Left lung (tissue), 14 donors: ENCODE measurements around the gene COA5. TPM values are rescaled to one million over a fixed set of nuclear protein-coding genes. Genes with fewer than 3 reads are reported as not detected.
A peak's percentile ranks its signal among the peaks of the same experiment; 100 is the strongest.

Source experiments
- ATAC-seq: fragments of 200-7000 bp; cut with Tn5 transposase; one replicate; pipeline ENCODE4 v1.9.1; 2020; ENCODE audit warnings: moderate library complexity
- DNase-seq, 4 donors: peaks; one replicate each; pipeline ENCODE4 v3.0.0-alpha.2; 2013 to 2020
- H3K27ac ChIP-seq, 2 donors: fragments of 200-600 bp; sonication (generic) in 1 of 2; one replicate each; pipeline versions ENCODE4 v1.5.0 to v1.8.0; 2020 to 2021
- H3K27me3 ChIP-seq, 2 donors: fragments of 200-600 bp; sonication (generic) in 1 of 2; one replicate each; pipeline versions ENCODE4 v1.5.0 to v1.8.0; 2020 to 2021
- H3K36me3 ChIP-seq, 2 donors: fragments of 200-600 bp; sonication (generic) in 1 of 2; one replicate each; pipeline versions ENCODE4 v1.5.0 to v1.8.0; 2020 to 2021
- H3K4me1 ChIP-seq, 2 donors: fragments of 200-600 bp; one replicate each; pipeline ENCODE4 v1.8.0; 2021
- H3K4me3 ChIP-seq, 2 donors: fragments of 200-600 bp; sonication (generic) in 1 of 2; one replicate each; pipeline versions ENCODE4 v1.5.0 to v1.8.0; 2020 to 2021; ENCODE audit warnings: mild to moderate bottlenecking in 1 of 2
- H3K9me3 ChIP-seq, 2 donors: fragments of 200-600 bp; sonication (generic) in 1 of 2; one replicate each; pipeline versions ENCODE4 v1.5.0 to v1.8.0; 2020 to 2021
- CTCF ChIP-seq, 2 donors: fragments of 200-600 bp; sonication (generic) in 1 of 2; IDR thresholded peaks; one replicate each; pipeline versions ENCODE4 v1.5.0 to v1.8.0; 2021; ENCODE audit warnings: antibody characterized with exemption in 2 of 2
- intact Hi-C, 2 donors: fragments of 100-400 bp; cut with DNase I; formaldehyde crosslinking; loops; one replicate each; pipeline versions ENCODE4 v1.11.2 to v1.14.2; 2022
- long read RNA-seq, 12 donors: library from polyadenylated mRNA in 2 of 12; unstranded in 2 of 12; transcript quantifications; one replicate each; pipeline ENCODE4 v2.0.0 and lab custom pipeline, GENCODE V29; 2019 to 2026
- polyA plus RNA-seq, 6 donors: library from polyadenylated mRNA; unstranded; fragments of 120-200 nt; gene quantifications; one replicate each; pipeline ENCODE4 v1.2.1, GENCODE V29; 2013; ENCODE audit not compliant: insufficient read length in 6 of 6
- total RNA-seq, 2 donors: library from RNA; stranded (reverse); fragmentation: NEBNext Ultra II Directional; extraction: Animal tissue kit (Norgen Biotek cat#: 25700); gene quantifications; one replicate each; pipeline ENCODE4 v1.2.1, GENCODE V29; 2021
- donor health status: DM: no; HTN: yes; CAD: no.
- donor health status: DM: no; HTN: no; CAD: no.

Gene COA5
- total RNA-seq (10 to 100 TPM; 24.3 to 26.6 TPM), polyA plus RNA-seq (10 to 100 TPM; 68.8 to 80.0 (median 77.1) TPM)
- long read RNA-seq, donor 1, transcript COA5-201 (3 exons, 1,754 nt): major isoform, 47 of 58 reads
- long read RNA-seq, donor 1, transcript COA5-204 (2 exons, 958 nt): minor isoform, 7 of 58 reads
- long read RNA-seq, donor 1, partial matches to known transcripts: 0 of 58 reads
- long read RNA-seq, donor 1, other reads (novel, unspliced or antisense): 0 of 58 reads
- long read RNA-seq, donor 2, transcript COA5-204 (2 exons, 958 nt): minor isoform, 9 of 45 reads
- long read RNA-seq, donor 2, transcript COA5-201 (3 exons, 1,754 nt): major isoform, 28 of 45 reads
- long read RNA-seq, donor 2, partial matches to known transcripts: 6 of 45 reads
- long read RNA-seq, donor 2, other reads (novel, unspliced or antisense): 0 of 45 reads
- long read RNA-seq, donor 3, transcript COA5-204 (2 exons, 958 nt): minor isoform, 5 of 35 reads
- long read RNA-seq, donor 3, transcript COA5-201 (3 exons, 1,754 nt): major isoform, 28 of 35 reads
- long read RNA-seq, donor 3, partial matches to known transcripts: 0 of 35 reads
- long read RNA-seq, donor 3, other reads (novel, unspliced or antisense): 0 of 35 reads
- long read RNA-seq, donor 4, transcript COA5-201 (3 exons, 1,754 nt): major isoform, 28 of 31 reads
- long read RNA-seq, donor 4, partial matches to known transcripts: 0 of 31 reads
- long read RNA-seq, donor 4, other reads (novel, unspliced or antisense): 2 of 31 reads
- long read RNA-seq, donor 5, transcript COA5-201 (3 exons, 1,754 nt): major isoform, 40 of 68 reads
- long read RNA-seq, donor 5, transcript COA5-204 (2 exons, 958 nt): minor isoform, 5 of 68 reads
- long read RNA-seq, donor 5, partial matches to known transcripts: 18 of 68 reads
- long read RNA-seq, donor 5, other reads (novel, unspliced or antisense): 0 of 68 reads
- long read RNA-seq, donor 6, transcript COA5-201 (3 exons, 1,754 nt): major isoform, 69 of 74 reads
- long read RNA-seq, donor 6, partial matches to known transcripts: 0 of 74 reads
- long read RNA-seq, donor 6, other reads (novel, unspliced or antisense): 0 of 74 reads
- long read RNA-seq, donor 7, transcript COA5-204 (2 exons, 958 nt): minor isoform, 7 of 33 reads
- long read RNA-seq, donor 7, transcript COA5-201 (3 exons, 1,754 nt): major isoform, 22 of 33 reads
- long read RNA-seq, donor 7, partial matches to known transcripts: 0 of 33 reads
- long read RNA-seq, donor 7, other reads (novel, unspliced or antisense): 0 of 33 reads
- long read RNA-seq, donor 8, transcript COA5-201 (3 exons, 1,754 nt): major isoform, 16 of 24 reads
- long read RNA-seq, donor 8, transcript COA5-204 (2 exons, 958 nt): minor isoform, 6 of 24 reads
- long read RNA-seq, donor 8, partial matches to known transcripts: 0 of 24 reads
- long read RNA-seq, donor 8, other reads (novel, unspliced or antisense): 0 of 24 reads
- long read RNA-seq, donor 9, partial matches to known transcripts: 0 of 1 reads
- long read RNA-seq, donor 9, other reads (novel, unspliced or antisense): 0 of 1 reads
- long read RNA-seq, donor 10, transcript COA5-201 (3 exons, 1,754 nt): major isoform, 16 of 21 reads
- long read RNA-seq, donor 10, partial matches to known transcripts: 0 of 21 reads
- long read RNA-seq, donor 10, other reads (novel, unspliced or antisense): 5 of 21 reads
- long read RNA-seq, donor 11, transcript COA5-201 (3 exons, 1,754 nt): major isoform, 48 of 54 reads
- long read RNA-seq, donor 11, partial matches to known transcripts: 0 of 54 reads
- long read RNA-seq, donor 11, other reads (novel, unspliced or antisense): 0 of 54 reads
- long read RNA-seq, donor 12, transcript COA5-201 (3 exons, 1,754 nt): major isoform, 23 of 31 reads
- long read RNA-seq, donor 12, transcript COA5-204 (2 exons, 958 nt): minor isoform, 5 of 31 reads
- long read RNA-seq, donor 12, partial matches to known transcripts: 0 of 31 reads
- long read RNA-seq, donor 12, other reads (novel, unspliced or antisense): 0 of 31 reads

DNA sequence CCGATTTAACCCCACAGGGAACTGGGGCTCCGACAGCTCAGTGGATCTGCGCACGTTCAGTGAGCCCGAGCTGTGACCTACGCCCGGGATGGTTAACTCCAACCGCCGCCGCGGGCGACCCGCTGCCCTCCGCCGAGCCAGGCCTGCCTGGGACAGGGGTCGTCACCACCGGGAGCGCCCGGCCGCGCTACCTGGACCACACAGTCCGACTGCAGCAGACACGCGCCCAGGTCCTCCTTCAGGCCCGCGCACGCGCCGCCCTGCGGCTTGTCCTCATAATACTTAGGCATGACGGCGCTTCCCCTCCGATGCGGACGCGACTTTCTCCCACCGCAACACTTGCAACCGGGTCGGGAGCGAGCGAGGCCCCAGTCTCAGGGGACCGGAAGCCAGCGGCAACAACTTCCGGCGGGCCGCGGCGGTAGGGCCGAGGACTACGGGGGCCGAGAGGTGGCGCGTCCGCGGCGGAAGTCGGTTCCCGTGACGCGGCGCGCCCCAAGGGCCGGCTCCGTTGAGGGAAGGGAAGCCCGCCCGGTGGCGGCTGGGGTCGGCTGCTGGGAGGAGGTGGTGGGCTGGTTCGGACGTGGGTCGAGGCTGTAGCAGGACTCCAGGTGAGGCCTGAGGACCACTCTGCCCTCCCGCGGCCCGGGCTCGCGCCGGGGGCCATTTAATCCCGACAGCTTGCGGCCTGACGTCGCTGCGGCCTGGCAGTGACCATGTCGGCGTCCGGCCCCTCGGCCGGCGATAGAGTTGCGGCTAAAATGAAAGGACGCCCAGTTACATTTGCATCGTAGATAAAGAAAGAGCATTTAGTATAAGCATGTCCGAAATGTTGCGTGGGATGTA, at the start of gene COA5, which contains the start of gene UNC50:
TSS of gene COA5 (minus strand) at position 397 of the 846 bp plus-strand sequence. CDS start at position 290, 107 bp downstream.
TSS of gene UNC50 (plus strand) at position 474 of the 846 bp plus-strand sequence. CDS start 1,171 bp downstream, outside the sequence.
- intact Hi-C loops: no loop called here
- peak within 1 kb of the TSS; percentile 96 to 100 for H3K4me3 ChIP-seq
- peaks cover 27 to 53% of the 10 kb centered on the region in 2 donors for H3K4me1 ChIP-seq
- peaks cover 0 to 37% of the 10 kb centered on the region in 2 donors for H3K36me3 ChIP-seq
- ATAC-seq: peak; percentile 98
- H3K27ac ChIP-seq: peak within 1 kb of the TSS; percentile 94 to 99
- peak; percentile 89 to 97 (median 92) for DNase-seq
- H3K27me3 ChIP-seq: no peaks in the 10 kb centered on the region
- no peaks in the 10 kb centered on the region for H3K9me3 ChIP-seq
- no peak for TF ChIP-seq CTCF (IDR thresholded peaks at IDR 0.05)

DNA sequence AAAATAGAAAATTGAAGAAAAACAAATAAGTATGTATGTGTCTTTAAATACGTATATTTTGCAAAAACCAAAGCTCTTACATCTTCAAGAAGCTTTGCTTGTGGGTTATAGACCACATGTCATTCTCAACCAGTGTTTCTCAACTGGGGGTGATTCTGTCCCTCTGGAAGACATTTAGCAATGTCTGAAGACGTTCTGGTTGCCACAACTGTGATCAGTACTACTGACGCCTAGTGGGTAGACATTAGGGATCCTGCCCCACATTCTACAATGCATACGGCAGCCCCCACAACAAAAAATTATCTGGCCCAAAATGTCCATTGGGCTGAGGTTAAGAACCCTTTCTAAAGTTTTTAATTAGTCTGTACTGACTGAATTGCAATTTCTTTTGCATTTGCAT, 48.5 kb upstream of the COA5 start:
- no peak for TF ChIP-seq CTCF (IDR thresholded peaks at IDR 0.05)
- no peaks in the 10 kb centered on the region for H3K27me3 ChIP-seq
- DNase-seq (no peak), ATAC-seq (peak; percentile 26)
- H3K36me3 ChIP-seq: no peaks in the 10 kb centered on the region
- H3K4me3 ChIP-seq: no peak overlapping the region
- peaks cover 0 to 32% of the 10 kb centered on the region in 2 donors for H3K4me1 ChIP-seq
- intact Hi-C loops: no loop called here
- H3K27ac ChIP-seq: peak overlapping the region in 1 of 2 donors; percentile 10
- H3K9me3 ChIP-seq: no peaks in the 10 kb centered on the region

GRCh38 chr2:98654699-98655495, 46.6 kb upstream of the COA5 start:
- H3K27ac ChIP-seq: peak overlapping the region; percentile 9 to 57
- H3K36me3 ChIP-seq: no peaks in the 10 kb centered on the region
- intact Hi-C loops: no loop called here
- H3K27me3 ChIP-seq: no peaks in the 10 kb centered on the region
- no peak overlapping the region for H3K4me3 ChIP-seq
- H3K9me3 ChIP-seq: no peaks in the 10 kb centered on the region
- no peak for TF ChIP-seq CTCF (IDR thresholded peaks at IDR 0.05)
- peak in 1 of 4 donors; percentile 8 for DNase-seq
- H3K4me1 ChIP-seq: peaks cover 0 to 32% of the 10 kb centered on the region in 2 donors
- ATAC-seq: peak; percentile 43
